A549 (cell line): ENCODE data around the gene GPR78.

Experiments
- CEBPB ChIP-seq, 2 experiments: fragments of >200 bp in 1 of 2; sonication (Bioruptor Twin) in 1 of 2; formaldehyde crosslinking in 1 of 2; IDR thresholded peaks; 2 replicates each; pipeline ENCODE4 v1.6.1; 2012 to 2016
- CHD2 ChIP-seq: fragments of 150-350 bp; IDR thresholded peaks from 2 replicates; pipeline ENCODE4 v1.6.1; 2014; ENCODE audit warnings: low read length; ENCODE audit not compliant: partially characterized antibody
- EP300 ChIP-seq, 2 experiments: fragments of >200 bp; sonication (Bioruptor Twin); formaldehyde crosslinking; IDR thresholded peaks; 2 replicates in 1 of 2; 3 replicates in 1 of 2; pipeline ENCODE4 v1.6.1; 2016 to 2017
- KDM1A ChIP-seq: fragments of 200-600 bp; sonication (generic); IDR thresholded peaks from 2 replicates; pipeline ENCODE4 v1.6.1; 2016; ENCODE audit warnings: low read depth, mild to moderate bottlenecking
- MAFK ChIP-seq: fragments of 450-650 bp; IDR thresholded peaks from 2 replicates; pipeline ENCODE4 v1.6.1; 2014; ENCODE audit not compliant: partially characterized antibody
- MAX ChIP-seq: IDR thresholded peaks from 2 replicates; pipeline ENCODE4 v1.6.1; 2012
- TF ChIP-seq, protein P1 (sequence below): fragments of >200 bp; sonication (Bioruptor Twin); formaldehyde crosslinking; IDR thresholded peaks from 3 replicates; pipeline ENCODE4 v1.5.1; 2016
- TF ChIP-seq, protein P2 (sequence below): fragments of 200-600 bp; sonication (generic); IDR thresholded peaks from 2 replicates; pipeline ENCODE4 v1.6.1; 2016; ENCODE audit warnings: antibody characterized with exemption, mild to moderate bottlenecking, moderate library complexity

DNA sequence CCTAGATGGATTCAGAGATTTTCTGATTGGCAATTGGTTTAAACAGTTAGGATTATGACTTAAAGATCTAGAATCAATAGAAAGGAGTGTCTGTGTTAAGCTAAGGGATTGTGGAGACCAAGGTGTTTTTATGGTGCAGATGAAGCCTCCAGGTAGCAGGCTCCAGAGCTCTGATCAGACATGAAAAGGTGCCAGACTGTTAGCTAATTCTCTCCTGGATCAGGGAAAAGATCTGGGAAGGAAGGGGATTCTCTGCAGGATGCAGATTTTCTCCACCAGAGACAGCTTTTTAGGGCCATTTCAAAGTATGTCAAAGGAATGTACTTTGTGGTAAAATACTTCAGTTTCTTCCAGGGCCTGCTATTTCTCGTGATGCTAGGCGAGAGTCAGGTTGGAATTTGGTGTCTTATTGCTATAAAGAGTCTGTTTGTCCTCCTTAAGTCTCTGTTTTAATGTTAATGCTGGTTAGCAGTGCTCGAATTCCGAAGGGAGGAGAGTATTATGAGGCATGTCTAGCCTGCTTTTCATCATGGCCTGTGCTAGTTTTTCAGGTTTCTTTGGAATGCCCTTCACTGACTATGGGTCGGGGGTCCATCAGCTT, 12.0 kb upstream of the GPR78 start:
- no peak for TF ChIP-seq CHD2
- TF ChIP-seq, protein P1, sequence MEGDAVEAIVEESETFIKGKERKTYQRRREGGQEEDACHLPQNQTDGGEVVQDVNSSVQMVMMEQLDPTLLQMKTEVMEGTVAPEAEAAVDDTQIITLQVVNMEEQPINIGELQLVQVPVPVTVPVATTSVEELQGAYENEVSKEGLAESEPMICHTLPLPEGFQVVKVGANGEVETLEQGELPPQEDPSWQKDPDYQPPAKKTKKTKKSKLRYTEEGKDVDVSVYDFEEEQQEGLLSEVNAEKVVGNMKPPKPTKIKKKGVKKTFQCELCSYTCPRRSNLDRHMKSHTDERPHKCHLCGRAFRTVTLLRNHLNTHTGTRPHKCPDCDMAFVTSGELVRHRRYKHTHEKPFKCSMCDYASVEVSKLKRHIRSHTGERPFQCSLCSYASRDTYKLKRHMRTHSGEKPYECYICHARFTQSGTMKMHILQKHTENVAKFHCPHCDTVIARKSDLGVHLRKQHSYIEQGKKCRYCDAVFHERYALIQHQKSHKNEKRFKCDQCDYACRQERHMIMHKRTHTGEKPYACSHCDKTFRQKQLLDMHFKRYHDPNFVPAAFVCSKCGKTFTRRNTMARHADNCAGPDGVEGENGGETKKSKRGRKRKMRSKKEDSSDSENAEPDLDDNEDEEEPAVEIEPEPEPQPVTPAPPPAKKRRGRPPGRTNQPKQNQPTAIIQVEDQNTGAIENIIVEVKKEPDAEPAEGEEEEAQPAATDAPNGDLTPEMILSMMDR, result no peak
- no peak for TF ChIP-seq MAX
- TF ChIP-seq EP300 (IDR thresholded peaks at IDR 0.05), result no peak
- TF ChIP-seq MAFK, result no peak
- no peak for TF ChIP-seq CEBPB (IDR thresholded peaks at IDR 0.05)
- TF ChIP-seq, protein P2, sequence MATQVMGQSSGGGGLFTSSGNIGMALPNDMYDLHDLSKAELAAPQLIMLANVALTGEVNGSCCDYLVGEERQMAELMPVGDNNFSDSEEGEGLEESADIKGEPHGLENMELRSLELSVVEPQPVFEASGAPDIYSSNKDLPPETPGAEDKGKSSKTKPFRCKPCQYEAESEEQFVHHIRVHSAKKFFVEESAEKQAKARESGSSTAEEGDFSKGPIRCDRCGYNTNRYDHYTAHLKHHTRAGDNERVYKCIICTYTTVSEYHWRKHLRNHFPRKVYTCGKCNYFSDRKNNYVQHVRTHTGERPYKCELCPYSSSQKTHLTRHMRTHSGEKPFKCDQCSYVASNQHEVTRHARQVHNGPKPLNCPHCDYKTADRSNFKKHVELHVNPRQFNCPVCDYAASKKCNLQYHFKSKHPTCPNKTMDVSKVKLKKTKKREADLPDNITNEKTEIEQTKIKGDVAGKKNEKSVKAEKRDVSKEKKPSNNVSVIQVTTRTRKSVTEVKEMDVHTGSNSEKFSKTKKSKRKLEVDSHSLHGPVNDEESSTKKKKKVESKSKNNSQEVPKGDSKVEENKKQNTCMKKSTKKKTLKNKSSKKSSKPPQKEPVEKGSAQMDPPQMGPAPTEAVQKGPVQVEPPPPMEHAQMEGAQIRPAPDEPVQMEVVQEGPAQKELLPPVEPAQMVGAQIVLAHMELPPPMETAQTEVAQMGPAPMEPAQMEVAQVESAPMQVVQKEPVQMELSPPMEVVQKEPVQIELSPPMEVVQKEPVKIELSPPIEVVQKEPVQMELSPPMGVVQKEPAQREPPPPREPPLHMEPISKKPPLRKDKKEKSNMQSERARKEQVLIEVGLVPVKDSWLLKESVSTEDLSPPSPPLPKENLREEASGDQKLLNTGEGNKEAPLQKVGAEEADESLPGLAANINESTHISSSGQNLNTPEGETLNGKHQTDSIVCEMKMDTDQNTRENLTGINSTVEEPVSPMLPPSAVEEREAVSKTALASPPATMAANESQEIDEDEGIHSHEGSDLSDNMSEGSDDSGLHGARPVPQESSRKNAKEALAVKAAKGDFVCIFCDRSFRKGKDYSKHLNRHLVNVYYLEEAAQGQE, result no peak
- TF ChIP-seq KDM1A, result no peak
